HPDE6-E6E7 (cell line): ENCODE results near the gene YDJC.

Experiments used
- DNase-seq: peaks from one replicate; pipeline ENCODE4 v3.0.0; 2011; ENCODE audit warnings: missing footprints; ENCODE audit errors: extremely low spot score

The YDJC gene

DNA sequence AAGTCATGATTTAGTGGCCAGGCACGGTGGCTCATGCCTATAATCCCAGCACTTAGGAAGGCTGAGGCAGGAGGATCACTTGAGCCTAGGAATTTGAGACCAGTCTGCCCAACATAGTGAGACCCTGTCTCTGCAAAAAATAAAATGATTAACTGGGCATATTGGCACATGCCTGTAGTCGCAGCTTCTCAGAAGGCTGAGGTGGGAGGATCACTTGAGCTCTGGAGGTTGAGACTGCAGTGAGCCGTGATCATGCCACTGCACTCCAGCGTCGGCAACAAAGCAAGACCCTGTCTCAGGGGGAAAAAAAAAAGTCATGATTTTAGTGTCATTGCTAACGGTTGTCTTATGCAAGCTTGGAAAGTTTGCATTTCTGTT is 50.4 kb downstream of the YDJC start:
- no peak for DNase-seq
